ENCODE results near the gene PEX11A. TPM values are rescaled to one million over a fixed set of nuclear protein-coding genes. Genes with fewer than 3 reads are reported as not detected.

Gene PEX11A
- total RNA-seq, 1 experiment from 2014 or later = 3.0 TPM

GRCh38 chr15:89707577-89707976 is 17.0 kb upstream of the PEX11A start (continued):
- no peak for TF ChIP-seq PRDM15 (CRISPR knock-in tag; IDR thresholded peaks at IDR 0.05)
- TF ChIP-seq ZNF396 (CRISPR knock-in tag; IDR thresholded peaks at IDR 0.05; ENCODE audit: borderline replicate concordance) = no peak
- TF ChIP-seq STAT6 (CRISPR knock-in tag; conservative IDR thresholded peaks at IDR 0.05; ENCODE audit: low read depth) = no peak
- TF ChIP-seq ZNF425 (CRISPR knock-in tag; conservative IDR thresholded peaks at IDR 0.05) = no peak
- no peak for TF ChIP-seq USF1 (CRISPR knock-in tag; IDR thresholded peaks at IDR 0.05)
- TF ChIP-seq ZNF121 (CRISPR knock-in tag; IDR thresholded peaks at IDR 0.05) = no peak
- TF ChIP-seq FOXJ3 (CRISPR knock-in tag; IDR thresholded peaks at IDR 0.05; ENCODE audit: borderline replicate concordance) = no peak
- TF ChIP-seq CBFB (CRISPR knock-in tag; IDR thresholded peaks at IDR 0.05; ENCODE audit: low read depth) = no peak
- no peak for TF ChIP-seq TEAD1 (CRISPR knock-in tag; IDR thresholded peaks at IDR 0.05)

- no peak for ATAC-seq
- H3K27ac Mint-ChIP-seq = no peak overlapping the region
- no peaks in the 10 kb centered on the region for H3K9me3 Mint-ChIP-seq
- peaks cover 14% of the 10 kb centered on the region for H3K27me3 Mint-ChIP-seq (ENCODE audit: low read depth)
- no peak overlapping the region for H3K4me3 Mint-ChIP-seq
- ChIA-PET CTCF (interaction anchor here (1.0 to 1.7 kb wide), 2 partner anchors 31 to 36 kb away, joined by 4 read pairs; no protein-coding TSS in a partner anchor), POLR2A (no interaction called here)
- H3K36me3 Mint-ChIP-seq = no peaks in the 10 kb centered on the region
- no peak for DNase-seq (ENCODE audit: low spot score)
- no peaks in the 10 kb centered on the region for H3K4me1 Mint-ChIP-seq
- TF ChIP-seq E2F4 (CRISPR knock-in tag; IDR thresholded peaks at IDR 0.05; ENCODE audit: borderline replicate concordance, low read depth) (no peak), ZNF317 (CRISPR knock-in tag; IDR thresholded peaks at IDR 0.05; ENCODE audit: borderline replicate concordance, low read depth) (no peak), ELF4 (CRISPR knock-in tag; IDR thresholded peaks at IDR 0.05; ENCODE audit: low read depth) (no peak), ATF6 (CRISPR knock-in tag; IDR thresholded peaks at IDR 0.05) (no peak), FOXJ3 (CRISPR knock-in tag; IDR thresholded peaks at IDR 0.05; ENCODE audit: borderline replicate concordance) (no peak), IRF2 (CRISPR knock-in tag; IDR thresholded peaks at IDR 0.05; ENCODE audit: borderline replicate concordance, low read depth) (no peak), CBFB (CRISPR knock-in tag; IDR thresholded peaks at IDR 0.05; ENCODE audit: low read depth) (no peak), SOX15 (CRISPR knock-in tag; IDR thresholded peaks at IDR 0.05) (no peak), MLX (CRISPR knock-in tag; IDR thresholded peaks at IDR 0.05) (no peak), HMGXB4 (CRISPR knock-in tag; IDR thresholded peaks at IDR 0.05) (no peak), HMGA2 (CRISPR knock-in tag; IDR thresholded peaks at IDR 0.05) (no peak), ZBTB43 (CRISPR knock-in tag; IDR thresholded peaks at IDR 0.05) (no peak)
Observed at GRCh38 chr15:89704411-89704810, 13.9 kb upstream of the PEX11A start.
